ENCODE measurements around the gene MPP2.

Gene MPP2

DNA sequence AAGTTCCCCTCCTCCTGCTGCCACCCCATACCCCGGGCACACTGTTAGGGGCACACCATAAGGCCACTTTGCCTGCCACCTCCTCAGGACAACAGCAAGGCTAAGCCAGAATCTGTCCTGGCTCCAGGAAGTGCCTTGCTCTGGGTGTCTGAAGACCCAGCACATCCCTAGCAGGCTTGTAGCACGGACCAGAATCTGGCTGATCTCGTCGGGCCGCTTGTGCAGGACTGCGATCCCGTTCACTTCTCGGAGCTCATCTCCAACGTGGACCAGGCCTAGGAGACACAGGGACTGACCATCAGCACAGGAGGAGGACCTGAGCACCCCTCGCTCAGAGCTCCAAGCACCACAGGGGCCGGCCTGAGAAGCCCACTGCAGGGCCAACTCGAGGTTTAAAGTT is 81.8 kb downstream of the MPP2 start:
- DNase-seq (ENCODE audit: low read depth in 2 of 2, low spot score in 1 of 2): no peak

Data from stimulated activated CD8-positive, alpha-beta memory T cell treated with anti-CD3 and anti-CD28 coated beads, Interleukin-4, amount 100 ng/mL, for 4 hours (primary cell).